ENCODE data around the gene NT5DC1. TPM values are rescaled to one million over a fixed set of nuclear protein-coding genes. Genes with fewer than 3 reads are reported as not detected.

Gene NT5DC1
- total and polyA plus RNA-seq, 4 donors: 8.6 to 49.0 (median 22.1) TPM

DNA sequence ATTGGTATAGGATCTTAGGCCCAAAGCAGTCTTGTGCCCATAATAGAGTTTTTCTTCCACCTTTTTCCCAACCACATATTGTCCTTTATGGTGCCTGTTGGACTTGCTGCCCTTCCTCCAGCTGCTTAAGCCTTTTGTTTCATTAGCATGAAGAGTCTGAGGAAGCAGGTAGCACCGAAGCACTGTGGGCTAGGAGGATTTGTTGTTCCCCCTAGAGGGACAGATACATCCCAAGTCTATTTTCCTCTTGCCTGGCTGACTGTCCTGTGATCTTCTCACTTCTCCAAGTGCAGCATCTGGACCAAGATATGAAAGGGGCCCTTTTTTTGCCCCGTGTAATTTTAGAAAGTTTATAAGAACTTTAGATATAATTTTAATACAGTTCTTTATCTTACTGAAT lies 75.9 kb downstream of the NT5DC1 start:
- no peak overlapping the region for H3K4me3 ChIP-seq
- ATAC-seq (ENCODE audit: insufficient read depth, low FRiP score) (no peak), DNase-seq (no peak)
- H3K4me1 ChIP-seq (ENCODE audit: control insufficient read depth in 5 of 5, insufficient read depth in 5 of 5, low read length in 5 of 5): peaks cover 0 to 5% (median 0%) of the 10 kb centered on the region in 5 donors
- TF ChIP-seq, protein P1, sequence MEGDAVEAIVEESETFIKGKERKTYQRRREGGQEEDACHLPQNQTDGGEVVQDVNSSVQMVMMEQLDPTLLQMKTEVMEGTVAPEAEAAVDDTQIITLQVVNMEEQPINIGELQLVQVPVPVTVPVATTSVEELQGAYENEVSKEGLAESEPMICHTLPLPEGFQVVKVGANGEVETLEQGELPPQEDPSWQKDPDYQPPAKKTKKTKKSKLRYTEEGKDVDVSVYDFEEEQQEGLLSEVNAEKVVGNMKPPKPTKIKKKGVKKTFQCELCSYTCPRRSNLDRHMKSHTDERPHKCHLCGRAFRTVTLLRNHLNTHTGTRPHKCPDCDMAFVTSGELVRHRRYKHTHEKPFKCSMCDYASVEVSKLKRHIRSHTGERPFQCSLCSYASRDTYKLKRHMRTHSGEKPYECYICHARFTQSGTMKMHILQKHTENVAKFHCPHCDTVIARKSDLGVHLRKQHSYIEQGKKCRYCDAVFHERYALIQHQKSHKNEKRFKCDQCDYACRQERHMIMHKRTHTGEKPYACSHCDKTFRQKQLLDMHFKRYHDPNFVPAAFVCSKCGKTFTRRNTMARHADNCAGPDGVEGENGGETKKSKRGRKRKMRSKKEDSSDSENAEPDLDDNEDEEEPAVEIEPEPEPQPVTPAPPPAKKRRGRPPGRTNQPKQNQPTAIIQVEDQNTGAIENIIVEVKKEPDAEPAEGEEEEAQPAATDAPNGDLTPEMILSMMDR (IDR thresholded peaks at IDR 0.05; ENCODE audit: control extremely low read depth, extremely low read depth): no peak
- peaks cover 0 to 5% (median under 1%) of the 10 kb centered on the region in 4 donors for H3K9me3 ChIP-seq (ENCODE audit: control insufficient read depth in 4 of 4, insufficient read depth in 3 of 4, low read length in 3 of 4)
- H3K36me3 ChIP-seq (ENCODE audit: control insufficient read depth in 4 of 4, insufficient read depth in 4 of 4, low read length in 4 of 4): peaks cover 0 to 8% (median 3%) of the 10 kb centered on the region in 4 donors
- H3K27ac ChIP-seq (ENCODE audit: low read depth in 1 of 2, low read length in 1 of 2): no peak overlapping the region
- no peaks in the 10 kb centered on the region for H3K27me3 ChIP-seq (ENCODE audit: control insufficient read depth in 3 of 3, insufficient read depth in 3 of 3, low read length in 2 of 3)
- WGBS, 2 donors: 75 to 92% methylated on average over 2 of the region's 2 CpGs
- no peak overlapping the region for H3K9ac ChIP-seq (ENCODE audit: insufficient read depth in 1 of 2, low read length in 2 of 2)

DNA sequence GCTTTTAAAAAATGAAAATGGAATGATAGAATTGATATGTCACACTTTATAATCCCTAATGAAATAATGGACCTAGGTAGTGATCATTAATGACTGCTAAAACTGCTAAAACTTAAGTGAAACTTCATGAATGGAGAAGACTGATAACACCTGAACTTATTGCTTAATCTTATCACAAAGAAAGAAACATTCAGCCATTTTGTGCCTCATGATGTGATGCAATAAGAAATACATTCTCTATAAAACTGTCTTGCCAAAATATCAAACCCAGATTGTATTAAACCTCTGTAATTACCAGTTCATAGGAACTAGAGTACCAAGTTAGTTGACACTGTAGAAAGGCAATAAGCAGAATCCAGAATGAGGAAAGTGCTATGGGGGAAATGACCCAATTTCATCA lies 79.7 kb downstream of the NT5DC1 start:
- no peaks in the 10 kb centered on the region for H3K27me3 ChIP-seq (ENCODE audit: control insufficient read depth in 3 of 3, insufficient read depth in 3 of 3, low read length in 2 of 3)

DNA sequence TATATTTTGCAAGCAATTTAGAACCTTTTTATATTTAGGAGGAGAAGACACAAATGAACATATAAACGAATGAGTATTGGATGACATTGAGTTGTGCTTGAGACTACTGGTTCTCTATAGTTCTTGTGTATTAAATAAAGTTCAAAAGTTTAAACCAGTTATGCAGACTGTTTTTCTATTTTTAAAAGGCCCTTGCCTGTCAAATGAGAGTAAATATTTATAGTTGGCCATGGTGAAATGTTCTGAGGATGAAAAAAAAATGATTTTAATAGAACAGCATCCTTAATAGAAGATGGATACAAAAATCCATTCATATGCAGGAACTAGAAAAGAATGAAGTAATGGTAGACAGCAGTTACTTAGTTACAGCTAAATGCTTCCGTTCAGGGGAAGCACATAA lies 88.8 kb downstream of the NT5DC1 start:
- ATAC-seq (ENCODE audit: insufficient read depth, low FRiP score): no peak
- Histone ChIP-seq H3K4me3 (no peak overlapping the region), H3K4me1 (ENCODE audit: control insufficient read depth in 5 of 5, insufficient read depth in 5 of 5, low read length in 5 of 5) (peaks cover 3 to 34% (median 6%) of the 10 kb centered on the region in 5 donors), H3K36me3 (ENCODE audit: control insufficient read depth in 4 of 4, insufficient read depth in 4 of 4, low read length in 4 of 4) (no peaks in the 10 kb centered on the region), H3K27me3 (ENCODE audit: control insufficient read depth in 3 of 3, insufficient read depth in 3 of 3, low read length in 2 of 3) (no peaks in the 10 kb centered on the region), H3K9ac (ENCODE audit: insufficient read depth in 1 of 2, low read length in 2 of 2) (no peak overlapping the region), H3K9me3 (ENCODE audit: control insufficient read depth in 4 of 4, insufficient read depth in 3 of 4, low read length in 3 of 4) (no peaks in the 10 kb centered on the region), H3K27ac (ENCODE audit: low read depth in 1 of 2, low read length in 1 of 2) (no peak overlapping the region)
- TF ChIP-seq, protein P1 (IDR thresholded peaks at IDR 0.05; ENCODE audit: control extremely low read depth, extremely low read depth): no peak
- 62 to 70% methylated on average over 2 of the region's 2 CpGs for WGBS, 2 donors
- peak in 2 of 3 donors; percentile 51 to 62 for DNase-seq

More for the DNA sequence above, 79.7 kb downstream of the NT5DC1 start:
- peaks cover 0 to 5% (median under 1%) of the 10 kb centered on the region in 4 donors for H3K9me3 ChIP-seq (ENCODE audit: control insufficient read depth in 4 of 4, insufficient read depth in 3 of 4, low read length in 3 of 4)
- no peak overlapping the region for H3K27ac ChIP-seq (ENCODE audit: low read depth in 1 of 2, low read length in 1 of 2)
- DNase-seq: no peak
- no peaks in the 10 kb centered on the region for H3K4me1 ChIP-seq (ENCODE audit: control insufficient read depth in 5 of 5, insufficient read depth in 5 of 5, low read length in 5 of 5)
- TF ChIP-seq, protein P1 (IDR thresholded peaks at IDR 0.05; ENCODE audit: control extremely low read depth, extremely low read depth): no peak
- H3K36me3 ChIP-seq (ENCODE audit: control insufficient read depth in 4 of 4, insufficient read depth in 4 of 4, low read length in 4 of 4): peaks cover 0 to 4% (median 0%) of the 10 kb centered on the region in 4 donors
- ATAC-seq (ENCODE audit: insufficient read depth, low FRiP score): no peak
- H3K4me3 ChIP-seq: no peak overlapping the region
- no peak overlapping the region for H3K9ac ChIP-seq (ENCODE audit: insufficient read depth in 1 of 2, low read length in 2 of 2)

DNA sequence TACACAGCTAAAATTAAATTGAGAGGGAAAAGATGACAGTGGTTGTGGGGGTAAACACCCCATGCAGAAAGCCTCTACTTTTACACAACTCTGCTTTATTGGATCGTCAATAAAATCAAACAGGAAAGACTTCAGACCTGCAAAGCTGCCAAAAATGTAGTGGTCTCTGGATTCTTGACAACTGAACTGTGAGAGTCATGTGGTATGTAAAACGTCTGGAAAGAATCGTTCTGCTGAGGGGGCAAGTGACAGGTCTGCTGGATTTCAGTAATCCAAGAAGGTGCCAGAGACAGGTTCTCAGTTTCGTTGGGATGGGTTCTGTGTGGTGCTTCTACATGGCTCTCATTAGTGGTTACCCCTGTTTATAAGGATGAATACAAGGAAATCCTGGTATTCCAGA lies 89.9 kb downstream of the NT5DC1 start:
- TF ChIP-seq, protein P1 (IDR thresholded peaks at IDR 0.05; ENCODE audit: control extremely low read depth, extremely low read depth): no peak
- H3K27me3 ChIP-seq (ENCODE audit: control insufficient read depth in 3 of 3, insufficient read depth in 3 of 3, low read length in 2 of 3): no peaks in the 10 kb centered on the region
- ATAC-seq (ENCODE audit: insufficient read depth, low FRiP score) (no peak), DNase-seq (peak; percentile 43 to 86 (median 75))
- no peaks in the 10 kb centered on the region for H3K36me3 ChIP-seq (ENCODE audit: control insufficient read depth in 4 of 4, insufficient read depth in 4 of 4, low read length in 4 of 4)
- no peak overlapping the region for H3K4me3 ChIP-seq
- H3K9me3 ChIP-seq (ENCODE audit: control insufficient read depth in 4 of 4, insufficient read depth in 3 of 4, low read length in 3 of 4): no peaks in the 10 kb centered on the region
- no peak overlapping the region for H3K27ac ChIP-seq (ENCODE audit: low read depth in 1 of 2, low read length in 1 of 2)
- WGBS, 2 donors: 38 to 63% methylated on average over 4 of the region's 4 CpGs
- H3K4me1 ChIP-seq (ENCODE audit: control insufficient read depth in 5 of 5, insufficient read depth in 5 of 5, low read length in 5 of 5): peaks cover 3 to 34% (median 6%) of the 10 kb centered on the region in 5 donors
- no peak overlapping the region for H3K9ac ChIP-seq (ENCODE audit: insufficient read depth in 1 of 2, low read length in 2 of 2)

Measured in lung (tissue), 12 donors.